NCI-H2227 (cell line): ENCODE measurements around the gene SRGAP2B.
"Not testable (repeated sequence)": the region's sequence is repeated elsewhere in the genome, so short reads cannot be mapped to it uniquely, and the experiment has no call there.

ENCODE experiments used
- DNase-seq: peaks from one replicate; lab custom pipeline; 2025; ENCODE audit not compliant: unreplicated experiment; lab: John Stamatoyannopoulos, UW

SRGAP2B gene

DNA sequence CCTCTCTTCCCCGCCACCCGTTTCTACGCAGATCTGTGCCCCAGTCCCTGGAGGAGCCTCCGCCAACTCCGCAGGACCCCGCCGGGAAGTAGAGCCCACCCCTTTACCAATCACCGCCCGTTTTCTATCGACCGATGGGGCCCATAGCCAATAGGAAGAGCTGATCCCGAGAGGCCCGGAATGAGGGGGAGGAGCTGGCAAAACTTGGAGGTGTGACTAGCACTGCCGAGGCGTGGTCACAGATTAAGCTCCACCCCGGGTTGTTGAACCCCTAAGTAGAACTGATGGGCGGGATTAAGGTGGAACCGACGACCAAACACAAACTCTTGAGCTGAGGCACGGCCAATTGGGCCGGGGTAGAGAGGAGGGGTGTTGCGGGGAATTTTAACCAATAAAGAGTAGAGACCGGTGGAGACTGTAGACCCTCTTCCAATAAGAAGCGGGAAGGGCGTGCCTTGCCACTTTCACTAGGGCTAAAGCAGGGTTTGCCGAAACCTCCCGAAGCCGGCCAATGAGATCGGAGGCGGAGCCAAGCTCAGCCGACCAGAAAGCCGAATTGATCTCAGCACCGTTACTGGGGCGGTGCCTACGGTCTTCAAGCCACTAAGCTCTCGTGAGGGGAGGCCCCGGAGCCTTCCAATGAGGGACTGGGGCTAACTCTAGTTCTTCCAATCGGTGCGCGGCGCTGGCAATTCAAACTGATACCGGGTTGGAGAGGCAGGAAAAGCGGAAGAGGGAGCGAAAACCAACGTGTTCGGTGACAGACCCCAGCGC lies at the start of gene SRGAP2B, which contains the start of gene FAM72D:
SRGAP2B (minus strand) TSS at position 45 of the 774 bp plus-strand sequence. CDS start 2,427 bp downstream, outside the sequence.
FAM72D (plus strand) TSS at position 691 of the 774 bp plus-strand sequence. CDS start 874 bp downstream, outside the sequence.
- DNase-seq = not testable (repeated sequence)

DNA sequence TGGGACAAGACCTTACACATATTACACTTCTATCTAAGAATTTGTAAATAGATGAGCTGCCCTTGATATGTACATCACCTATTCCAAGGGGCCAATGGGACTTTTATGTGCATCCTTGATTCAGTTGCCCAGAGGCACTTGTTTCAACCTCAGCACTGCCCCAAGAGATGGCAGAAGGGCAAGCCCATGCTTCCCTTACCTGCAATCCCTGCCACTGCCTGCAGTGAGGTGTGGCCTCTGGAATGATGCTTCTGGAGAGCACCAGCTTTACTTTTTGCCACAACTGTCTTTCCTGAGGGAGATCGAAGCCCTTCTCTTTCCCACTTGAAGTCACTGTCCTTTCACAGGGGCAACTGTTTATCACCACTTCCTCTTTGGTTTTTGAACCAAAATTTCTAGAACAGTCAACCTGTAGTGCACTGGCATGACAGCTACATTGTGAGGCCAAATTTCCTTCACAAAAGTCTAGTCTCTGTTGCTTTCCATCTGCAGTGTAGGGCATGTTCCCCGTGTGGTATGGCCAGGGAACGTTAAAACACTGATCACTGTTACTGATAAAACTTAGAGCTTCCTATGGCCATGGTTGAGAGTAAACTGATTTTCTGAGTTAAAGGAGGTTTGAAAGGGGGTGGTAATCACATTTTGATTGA lies 49.3 kb upstream of the SRGAP2B start:
- DNase-seq = not testable (repeated sequence)

DNA sequence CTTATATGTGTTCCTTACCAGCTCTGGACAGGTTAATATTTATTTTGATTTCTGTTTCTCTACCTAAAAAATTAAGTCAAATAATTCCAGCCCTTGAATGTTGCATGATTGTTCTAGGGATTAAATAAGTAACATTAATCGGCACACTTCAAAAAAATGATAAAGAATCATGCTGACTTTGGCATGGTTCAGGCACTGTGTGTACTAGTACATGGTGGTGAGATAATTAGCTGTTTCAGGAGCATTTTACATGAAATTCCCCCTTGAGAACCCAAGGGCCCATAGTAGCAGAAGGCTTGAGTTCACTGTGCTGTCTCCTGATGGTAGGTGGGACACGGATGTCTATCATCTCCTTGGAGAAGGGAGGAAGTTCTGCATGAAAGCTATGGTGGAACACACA lies 45.4 kb upstream of the SRGAP2B start:
- not testable (repeated sequence) for DNase-seq

DNA sequence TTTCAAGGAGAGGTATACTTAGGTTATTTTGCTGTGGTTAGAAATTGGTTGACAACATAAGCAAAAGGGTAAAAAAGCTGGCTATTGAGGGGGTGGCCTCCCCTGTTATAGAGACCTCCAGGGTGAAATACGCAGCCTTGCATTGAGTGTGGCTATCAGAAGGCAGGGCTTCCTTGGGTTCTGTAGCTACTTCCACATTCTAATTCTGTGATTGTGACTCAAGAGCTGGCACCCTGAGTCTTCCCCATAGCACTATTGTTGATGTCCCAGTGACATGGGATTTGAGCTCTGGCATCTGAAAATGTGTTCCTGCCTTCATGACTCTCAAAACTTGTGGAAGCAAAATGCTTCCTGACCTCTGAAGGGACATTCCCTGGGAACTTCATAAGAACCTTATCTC lies 39.3 kb upstream of the SRGAP2B start:
- not testable (repeated sequence) for DNase-seq

DNA sequence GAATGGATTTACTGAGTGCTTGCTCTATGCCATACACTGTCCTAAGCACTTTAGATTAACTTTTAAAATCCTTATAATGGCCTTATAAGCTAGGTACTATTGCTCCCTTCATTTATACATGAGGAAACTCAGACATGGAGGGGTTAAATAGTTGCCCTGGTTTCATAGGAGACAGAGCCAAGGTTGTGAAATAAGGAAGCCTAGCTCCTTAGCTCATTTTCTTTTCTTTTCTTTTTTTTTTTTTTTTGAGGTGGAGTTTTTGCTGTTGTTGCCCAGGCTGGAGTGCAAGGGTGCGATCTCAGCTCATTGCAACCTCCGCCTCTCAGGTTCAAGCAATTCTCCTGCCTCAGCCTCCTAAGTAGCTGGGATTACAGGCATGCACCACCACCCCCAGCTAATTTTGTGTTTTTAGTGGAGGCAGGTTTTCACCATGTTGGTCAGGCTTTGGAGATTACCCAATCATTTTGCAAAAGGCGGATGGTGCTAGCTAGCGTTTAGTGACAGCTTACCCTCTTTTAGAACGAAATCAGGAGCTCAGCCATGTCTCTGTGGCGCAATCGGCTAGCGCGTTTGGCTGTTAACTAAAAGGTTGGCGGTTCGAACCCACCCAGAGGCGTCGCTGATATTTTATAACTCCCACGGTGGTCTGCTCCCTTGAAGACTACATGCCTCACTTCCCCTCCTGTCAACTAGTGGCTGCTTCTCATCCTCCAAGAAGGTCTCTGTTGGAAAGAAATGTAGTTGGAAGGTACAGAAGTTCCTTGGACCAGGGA lies 33.8 kb upstream of the SRGAP2B start:
- DNase-seq = not testable (repeated sequence)

DNA sequence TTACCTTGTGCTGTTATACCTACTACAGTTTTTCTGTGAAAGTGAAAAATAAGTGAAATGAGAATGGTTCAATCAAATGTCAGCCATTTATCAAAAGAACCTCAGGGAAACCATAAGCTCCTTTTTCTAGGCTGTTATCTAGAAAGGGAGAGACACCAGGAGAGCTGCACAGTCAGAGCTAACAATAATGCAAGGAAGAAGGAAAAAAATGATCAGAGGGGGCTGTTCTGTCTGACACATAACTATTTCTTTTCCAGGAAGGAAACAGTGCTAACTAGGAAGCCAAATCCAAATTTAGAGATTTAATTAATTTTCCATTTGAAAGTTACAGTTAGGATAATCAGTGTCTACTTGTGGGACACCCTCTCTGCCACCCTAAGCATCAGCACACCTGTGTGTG lies 32.0 kb upstream of the SRGAP2B start:
- not testable (repeated sequence) for DNase-seq

DNA sequence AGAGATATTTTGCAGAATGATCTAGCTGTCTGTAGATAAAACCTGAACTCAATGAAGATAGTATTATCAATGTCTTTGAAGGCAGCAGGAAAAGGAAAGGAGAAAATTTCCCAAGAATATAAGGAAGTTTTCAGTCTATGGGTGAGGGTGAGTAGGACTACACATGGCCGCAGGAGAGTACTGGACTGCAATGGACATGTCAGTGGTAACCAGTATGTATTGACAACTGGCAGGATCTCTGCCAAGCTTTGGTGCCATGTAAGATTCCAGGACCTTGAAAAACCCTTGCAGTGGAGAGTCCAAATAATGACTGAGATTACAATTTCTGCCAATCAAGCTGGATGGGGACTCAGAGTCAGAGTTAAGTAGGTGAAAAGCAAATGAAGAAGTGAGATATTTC lies 30.0 kb upstream of the SRGAP2B start:
- not testable (repeated sequence) for DNase-seq

DNA sequence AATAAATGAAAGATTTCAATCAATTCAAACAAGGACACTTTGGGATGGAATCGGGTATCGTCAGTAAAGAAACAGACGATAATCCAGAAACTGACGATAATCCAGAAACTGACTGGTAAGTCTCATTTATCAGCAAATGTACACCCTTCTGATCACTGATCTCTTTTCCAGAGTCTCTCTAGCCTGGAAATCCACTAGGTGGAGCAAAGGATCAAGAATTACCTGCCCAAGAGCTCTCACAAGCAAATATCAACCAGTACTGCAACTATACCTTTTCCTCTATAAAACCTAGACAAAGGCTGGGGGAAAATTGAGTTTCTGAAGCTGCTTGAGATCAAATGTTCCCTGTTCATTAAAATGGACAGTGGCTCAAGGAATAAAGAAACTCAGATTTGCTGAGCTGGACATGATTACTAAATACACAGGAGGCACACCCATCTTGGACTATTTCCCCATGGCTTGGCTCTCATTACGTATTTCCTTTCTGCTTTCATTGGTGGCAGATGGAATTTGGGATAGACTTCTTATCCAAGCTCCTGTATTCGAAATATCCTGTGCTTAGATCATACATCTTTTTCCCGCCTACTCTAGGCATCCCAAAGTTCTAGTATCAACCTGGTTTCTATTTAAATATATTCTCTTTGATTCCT lies 29.0 kb upstream of the SRGAP2B start:
- not testable (repeated sequence) for DNase-seq

DNA sequence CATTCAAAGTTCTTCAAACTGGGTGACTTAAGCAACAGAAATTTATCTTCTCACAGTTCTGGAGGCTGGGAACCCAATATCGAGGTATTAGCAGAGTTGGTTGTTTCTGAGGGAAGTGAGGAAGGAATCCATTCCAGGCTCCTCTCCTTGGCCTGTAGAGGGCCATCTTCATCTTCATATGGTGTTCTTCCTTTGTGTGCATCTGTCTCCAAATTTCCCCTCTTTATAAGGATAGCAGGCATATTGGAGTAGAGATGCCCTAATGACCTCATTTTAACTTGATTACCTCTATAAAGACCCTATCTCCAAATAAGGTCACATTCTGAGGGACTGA lies 27.9 kb upstream of the SRGAP2B start:
- not testable (repeated sequence) for DNase-seq

DNA sequence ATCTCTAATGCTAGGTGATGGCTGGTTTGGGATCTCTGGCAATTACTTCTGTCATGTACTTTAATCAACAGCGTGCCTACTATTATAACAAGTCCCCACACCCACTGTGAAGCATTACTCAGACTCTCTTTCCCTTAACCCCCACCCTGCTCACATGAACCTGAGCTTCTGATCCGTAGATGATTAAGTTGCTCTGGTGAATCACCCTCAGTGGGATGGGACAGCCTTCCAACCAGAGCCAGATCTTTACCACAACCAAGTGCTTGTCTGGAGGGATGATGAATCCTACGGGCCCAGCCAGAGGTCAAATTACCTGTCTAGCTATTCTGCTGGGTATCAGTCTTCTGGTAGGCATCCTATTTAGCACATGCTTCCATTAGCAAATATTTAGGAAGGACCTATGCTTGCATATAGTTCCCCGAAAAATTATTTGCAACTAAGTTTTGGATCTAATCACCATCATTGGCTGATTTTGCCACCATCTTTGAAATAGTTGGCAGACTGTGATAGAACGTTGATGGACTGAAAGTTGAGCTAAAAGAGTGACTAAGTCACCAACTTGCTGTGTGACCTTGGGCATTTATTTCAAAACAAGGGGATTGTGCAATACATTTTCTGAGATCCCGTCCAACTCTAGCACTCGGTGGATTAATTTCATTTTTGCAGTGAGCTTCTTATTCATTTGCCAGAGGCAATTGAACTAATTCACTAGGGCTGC lies 27.4 kb upstream of the SRGAP2B start:
- DNase-seq = not testable (repeated sequence)

DNA sequence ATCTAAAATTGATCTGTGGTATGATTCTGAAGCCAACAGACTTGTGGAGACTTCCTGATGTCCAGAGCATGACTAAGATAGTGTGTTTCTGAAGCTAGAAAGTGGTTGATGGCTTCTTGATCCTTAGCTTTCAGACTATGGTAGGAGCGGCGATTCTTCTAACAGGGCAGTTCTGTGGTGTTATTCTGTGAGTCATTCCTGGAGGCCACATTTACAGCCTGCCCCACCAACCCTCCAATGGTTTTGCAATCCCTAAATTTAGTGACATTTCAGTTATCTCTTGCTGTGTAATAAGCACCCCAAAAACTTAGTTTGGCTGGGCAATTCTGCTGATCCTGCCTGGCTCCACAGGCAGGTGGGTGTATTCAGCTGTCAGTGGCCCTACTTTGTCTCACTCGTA lies 24.7 kb upstream of the SRGAP2B start:
- DNase-seq = not testable (repeated sequence)

DNA sequence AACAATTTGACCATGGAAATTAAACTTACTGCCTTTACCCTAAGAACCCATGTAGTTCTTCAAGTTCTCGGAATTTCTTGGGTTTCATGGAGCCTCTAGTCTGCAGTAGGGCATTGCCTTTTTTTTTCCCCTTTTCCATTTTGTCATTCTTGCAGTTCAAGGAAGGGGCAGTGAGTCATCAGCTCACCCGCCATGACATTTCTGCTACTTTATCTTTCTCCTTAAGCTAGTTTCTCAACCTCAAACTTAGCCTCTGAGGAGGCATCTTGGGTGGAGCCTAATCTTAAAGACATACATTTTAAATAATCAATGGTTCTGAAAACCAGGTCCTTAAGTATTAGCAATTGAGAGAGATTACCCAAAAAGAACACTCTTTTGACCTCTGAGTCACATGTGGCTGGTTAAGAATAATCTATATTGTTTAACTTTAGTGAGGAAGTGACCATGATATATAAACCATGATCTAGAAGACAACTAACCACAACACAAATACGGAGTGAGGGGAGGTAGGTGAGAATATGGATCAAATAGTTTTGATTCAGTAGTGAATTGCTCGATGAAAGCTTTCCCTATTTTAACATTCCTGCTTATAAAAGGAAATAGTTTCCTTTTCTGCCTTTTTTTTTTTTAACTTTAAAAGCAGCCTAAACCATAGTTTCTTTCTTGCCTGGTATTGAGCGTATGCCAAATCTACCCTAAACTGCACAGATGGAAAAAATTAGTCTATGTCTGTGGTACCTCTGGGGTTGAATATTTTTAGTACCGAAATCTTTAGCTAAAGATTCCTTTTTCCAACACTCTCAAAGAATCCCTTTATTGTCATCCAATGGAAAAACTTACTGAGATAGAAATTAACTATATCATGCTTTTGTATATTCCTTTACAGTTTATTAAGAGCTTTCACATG lies 20.7 kb upstream of the SRGAP2B start:
- not testable (repeated sequence) for DNase-seq

DNA sequence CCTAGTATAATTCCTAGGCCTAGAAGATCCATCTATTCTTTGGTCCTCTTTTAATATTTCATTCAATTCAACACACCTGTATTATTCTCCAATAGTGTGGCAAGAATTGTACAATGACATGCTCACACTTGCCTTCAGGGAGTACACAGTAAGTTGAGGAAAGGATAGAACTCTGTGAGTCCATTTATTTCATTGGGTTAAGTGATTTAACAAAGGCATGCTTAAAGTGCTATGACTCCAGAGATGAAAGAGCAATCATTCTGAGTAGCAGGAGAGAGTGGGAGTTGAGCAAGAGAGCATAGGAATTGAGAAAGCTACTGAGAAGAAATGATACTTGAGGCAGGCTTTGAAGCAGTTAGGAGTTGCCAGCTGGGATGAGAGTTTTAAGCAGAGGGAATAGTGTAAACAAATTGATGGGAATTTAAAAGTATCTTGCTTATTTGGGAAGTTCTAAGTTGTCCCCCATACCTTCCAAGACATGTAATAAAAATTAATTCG lies 19.5 kb upstream of the SRGAP2B start:
- DNase-seq = not testable (repeated sequence)

DNA sequence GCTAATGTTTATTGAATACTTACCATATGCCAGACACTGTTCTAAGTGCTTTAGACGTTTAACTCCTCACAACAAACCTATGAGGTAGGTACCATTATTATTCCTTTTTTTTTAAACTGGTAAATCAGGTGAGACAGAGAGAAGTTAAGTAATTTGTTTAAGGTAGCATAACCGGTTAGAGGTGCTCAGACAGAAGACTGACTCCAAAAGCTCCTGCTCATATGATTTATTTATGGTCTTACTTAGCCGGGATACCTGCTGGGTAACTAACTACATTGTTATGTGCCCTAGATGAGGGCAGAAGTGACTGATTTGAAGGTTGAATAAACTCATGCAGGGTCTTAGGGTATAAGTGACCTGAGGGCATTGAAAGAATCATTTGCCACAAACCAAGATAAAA lies 17.6 kb upstream of the SRGAP2B start:
- not testable (repeated sequence) for DNase-seq

DNA sequence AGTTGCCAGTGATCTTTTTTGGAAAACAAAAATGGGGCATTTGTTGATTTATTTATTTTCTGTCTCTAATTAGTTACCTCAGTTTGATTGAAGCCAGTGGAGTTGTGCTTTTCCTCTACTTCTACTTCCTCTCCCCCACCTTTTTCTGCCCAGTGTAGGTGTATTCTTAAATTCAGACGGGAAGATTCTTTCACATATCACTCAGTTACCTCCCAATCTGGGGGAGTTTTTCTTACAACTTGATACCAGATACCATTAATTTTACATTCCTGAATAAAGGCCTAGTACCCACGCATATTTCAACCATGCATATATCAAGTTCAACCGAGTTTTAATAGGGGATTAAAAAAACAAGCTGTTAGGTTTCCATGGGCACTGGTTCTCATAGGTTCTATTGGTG lies 16.5 kb upstream of the SRGAP2B start:
- DNase-seq = not testable (repeated sequence)

DNA sequence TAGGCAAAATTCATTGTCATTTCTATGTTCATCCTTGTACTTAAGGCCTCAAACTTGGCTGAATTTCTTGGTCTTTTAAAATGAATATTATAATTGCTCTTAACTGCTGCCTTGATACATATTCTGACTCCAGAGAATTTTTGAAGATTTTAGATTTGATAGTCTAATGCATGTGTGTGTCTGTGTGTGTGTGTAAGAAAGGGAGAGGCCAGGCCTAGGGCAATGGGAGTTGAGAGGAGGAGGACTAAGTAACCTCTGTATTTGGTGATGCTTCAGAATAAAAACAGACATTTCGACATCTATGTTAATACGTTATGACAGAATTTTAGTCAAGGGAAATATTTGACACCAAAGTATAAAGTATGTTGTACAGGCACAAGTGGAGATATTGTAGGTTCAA lies 8.2 kb upstream of the SRGAP2B start:
- DNase-seq = not testable (repeated sequence)

DNA sequence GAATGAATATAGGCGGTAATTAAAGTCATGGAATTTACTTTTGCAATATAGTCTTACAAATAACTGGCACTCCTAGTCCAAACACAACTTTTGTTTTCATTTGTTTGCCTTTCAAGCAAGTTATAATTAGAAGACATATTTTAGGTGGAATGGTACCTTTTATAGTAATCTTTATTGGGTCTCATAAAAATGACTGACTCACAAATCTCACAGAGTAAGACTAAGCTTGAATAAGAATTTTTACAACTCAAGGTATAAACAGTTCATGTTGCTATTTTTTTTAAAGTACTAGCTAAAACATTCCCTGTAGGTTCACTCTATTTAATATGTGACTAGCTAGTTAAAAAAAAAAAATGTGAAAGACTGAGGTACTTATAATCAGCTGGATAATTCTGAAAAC lies 6.6 kb upstream of the SRGAP2B start:
- not testable (repeated sequence) for DNase-seq

DNA sequence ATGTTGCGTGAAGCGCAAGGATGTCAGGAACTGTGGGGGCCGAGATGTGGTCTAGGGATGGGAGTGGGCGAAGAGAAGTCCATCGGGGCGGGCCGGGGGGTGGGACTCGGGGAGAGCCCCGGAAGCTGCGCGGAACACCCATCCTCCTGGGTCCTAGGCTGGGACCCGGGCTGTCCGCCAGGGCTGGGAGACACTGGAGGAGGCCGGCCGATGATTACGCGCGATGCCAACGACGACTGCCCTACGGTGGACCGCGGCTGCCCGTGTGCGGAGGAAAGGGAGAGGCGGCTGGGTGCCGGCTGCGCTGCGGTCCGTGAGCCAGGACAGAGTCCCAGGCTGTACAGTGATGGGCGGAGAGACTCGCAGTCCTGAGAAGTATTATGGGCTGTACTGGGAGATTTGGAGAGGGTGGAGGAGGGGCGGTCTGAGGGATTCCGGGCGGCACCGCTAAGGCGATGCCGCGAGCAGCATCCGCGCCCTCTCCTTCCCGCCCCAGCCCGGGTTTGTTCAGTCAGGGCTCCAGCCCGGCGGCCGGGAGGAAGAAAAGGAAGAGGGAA lies 395 bp downstream of the SRGAP2B start:
- DNase-seq = not testable (repeated sequence)
